GM18519 (cell line): ENCODE measurements around the gene EMSY.
"Not testable (repeated sequence)": the region's sequence is repeated elsewhere in the genome, so short reads cannot be mapped to it uniquely, and the experiment has no call there.

Experiments used
- ATAC-seq: cut with Tn5 transposase; IDR thresholded peaks from one replicate; pipeline ENCODE4 v1.9.1; 2021; ENCODE audit warnings: mild to moderate bottlenecking, moderate library complexity; ENCODE audit not compliant: unreplicated experiment, low FRiP score

EMSY gene

DNA sequence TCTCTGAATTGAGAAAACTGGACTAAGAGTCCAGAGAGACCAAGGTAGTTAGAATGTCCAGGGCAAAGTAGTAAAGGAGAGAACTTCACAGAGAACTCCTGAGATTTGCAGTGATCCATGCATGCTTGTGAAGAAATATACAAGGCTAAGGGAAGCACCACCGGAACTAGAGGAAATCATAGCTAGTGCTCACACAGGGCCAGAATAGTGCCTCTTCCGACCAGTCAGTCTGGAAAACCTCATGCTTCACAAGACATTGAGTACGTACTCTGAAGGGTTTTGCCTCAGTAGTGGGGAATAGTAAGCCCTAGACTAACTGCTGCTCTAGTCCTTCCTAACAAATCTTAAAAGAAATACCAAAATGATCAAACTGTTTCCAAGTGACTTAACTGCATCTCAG lies 117.7 kb downstream of the EMSY start:
- no peak for ATAC-seq

DNA sequence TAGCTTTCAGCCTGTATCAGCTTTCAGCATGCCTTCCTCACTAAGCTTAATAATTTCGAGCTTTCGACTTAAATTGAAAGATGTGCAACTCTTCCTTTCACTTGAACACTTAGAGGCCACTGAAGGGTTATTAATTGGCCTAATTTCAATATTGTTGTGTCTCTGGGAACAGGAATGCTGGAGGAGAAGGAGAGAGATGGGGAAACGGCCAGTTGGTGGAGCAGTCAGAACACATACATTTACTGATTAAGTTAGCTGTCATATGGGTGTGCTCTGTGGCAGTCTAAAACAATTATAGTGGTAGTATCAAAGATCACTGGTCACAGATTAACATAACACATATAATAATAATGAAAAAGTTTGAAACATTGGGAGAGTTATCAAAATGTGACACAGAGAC lies 119.5 kb downstream of the EMSY start:
- no peak for ATAC-seq

GRCh38 chr11:76566811-76567210 lies 122.0 kb downstream of the EMSY start:
- no peak for ATAC-seq

- no peak for ATAC-seq
Measured at GRCh38 chr11:76567261-76567660, 122.4 kb downstream of the EMSY start.

- no peak for ATAC-seq
Measured at GRCh38 chr11:76568139-76568538, 123.3 kb downstream of the EMSY start.

DNA sequence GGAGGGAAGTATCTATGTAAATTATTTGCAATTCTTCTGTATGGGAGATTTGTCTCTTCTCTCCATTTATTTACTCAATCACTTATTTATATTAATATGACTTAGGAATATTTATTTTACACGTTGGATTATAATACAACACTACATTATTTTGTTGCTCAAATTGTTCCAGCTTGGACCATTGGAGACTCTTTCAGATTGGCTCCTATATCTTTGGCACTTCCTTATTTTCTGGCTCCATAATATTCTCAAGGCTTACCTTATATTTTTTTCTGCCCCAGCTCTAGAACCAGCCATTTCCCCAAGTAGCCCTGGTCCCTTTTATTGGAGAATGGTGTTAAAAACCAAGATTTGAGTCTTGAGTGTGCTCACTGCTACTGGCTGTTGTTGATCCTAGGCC lies 123.8 kb downstream of the EMSY start:
- ATAC-seq = no peak

GRCh38 chr11:76572181-76572875 lies 127.5 kb downstream of the EMSY start:
- ATAC-seq = not testable (repeated sequence)

DNA sequence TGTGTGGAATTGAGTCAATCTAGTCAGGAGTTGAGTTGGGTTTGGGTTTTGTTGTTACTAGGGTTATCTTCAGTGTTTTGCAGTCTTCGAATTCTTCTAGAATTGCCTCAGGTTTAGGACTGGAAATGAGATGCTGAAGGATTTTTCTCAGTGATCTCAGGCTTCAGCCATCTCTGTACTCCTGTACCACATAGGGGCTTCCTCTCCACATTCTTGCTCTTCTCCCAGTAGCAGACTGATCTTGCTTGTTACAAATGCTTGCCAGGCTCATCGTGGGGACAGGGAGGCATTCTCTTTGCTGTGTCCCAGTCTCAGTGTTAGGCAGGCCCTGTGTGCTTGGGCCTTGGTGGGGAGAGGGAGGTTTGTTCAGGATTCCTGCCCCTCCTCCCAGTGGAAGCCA lies 129.6 kb downstream of the EMSY start:
- no peak for ATAC-seq

DNA sequence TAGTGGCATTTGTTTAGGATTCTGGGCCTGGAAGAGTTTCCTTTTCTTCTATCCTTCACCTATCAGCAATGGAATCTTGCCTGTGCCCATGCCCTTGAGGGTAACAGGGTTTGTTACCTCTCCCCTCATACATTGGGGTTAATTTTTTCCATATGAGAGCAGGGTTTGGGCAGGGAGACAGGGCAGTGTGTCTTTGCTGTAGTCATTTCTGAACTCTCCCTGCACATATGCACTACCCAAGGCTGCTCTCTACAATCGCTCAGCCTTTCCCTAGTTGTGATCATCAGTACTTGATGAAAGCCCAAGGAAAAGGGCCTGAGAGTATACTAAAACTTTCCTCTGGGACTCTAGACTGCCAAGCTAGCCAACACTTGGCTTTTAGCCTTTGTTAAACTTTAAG lies 130.1 kb downstream of the EMSY start:
- no peak for ATAC-seq

DNA sequence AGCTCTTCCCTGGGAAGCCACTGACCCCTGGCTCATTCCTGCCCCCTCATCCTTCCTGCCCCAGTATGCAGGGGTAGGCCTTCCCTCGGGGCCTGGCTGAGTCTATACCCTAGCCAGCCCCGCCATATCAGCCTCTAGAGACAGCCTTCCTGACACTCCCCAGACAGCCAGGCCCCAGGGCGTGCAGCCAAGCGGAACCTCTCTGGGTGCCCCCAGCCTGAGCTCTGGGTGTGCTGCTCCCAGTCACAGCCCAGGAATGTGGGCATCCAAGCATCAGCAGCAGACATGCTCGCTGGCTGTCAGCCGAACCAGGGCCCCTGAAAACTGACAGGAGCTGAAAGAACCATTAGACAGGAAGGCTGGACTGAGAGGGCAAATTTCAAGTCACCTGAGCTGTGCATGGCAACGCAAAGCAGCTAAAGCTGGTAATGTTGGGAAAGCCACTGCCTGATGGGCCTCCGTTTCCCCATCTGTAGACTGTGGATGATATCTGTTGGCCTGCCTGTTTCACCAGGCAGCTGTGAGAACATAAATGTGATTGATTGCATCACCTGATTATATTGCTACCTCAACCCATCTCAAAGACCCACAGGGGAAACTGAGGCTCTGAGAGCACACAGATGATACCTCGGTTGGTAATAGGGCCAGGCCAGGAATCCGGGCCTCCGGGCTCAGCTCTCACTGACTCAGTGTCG lies 132.6 kb downstream of the EMSY start:
- no peak for ATAC-seq

DNA sequence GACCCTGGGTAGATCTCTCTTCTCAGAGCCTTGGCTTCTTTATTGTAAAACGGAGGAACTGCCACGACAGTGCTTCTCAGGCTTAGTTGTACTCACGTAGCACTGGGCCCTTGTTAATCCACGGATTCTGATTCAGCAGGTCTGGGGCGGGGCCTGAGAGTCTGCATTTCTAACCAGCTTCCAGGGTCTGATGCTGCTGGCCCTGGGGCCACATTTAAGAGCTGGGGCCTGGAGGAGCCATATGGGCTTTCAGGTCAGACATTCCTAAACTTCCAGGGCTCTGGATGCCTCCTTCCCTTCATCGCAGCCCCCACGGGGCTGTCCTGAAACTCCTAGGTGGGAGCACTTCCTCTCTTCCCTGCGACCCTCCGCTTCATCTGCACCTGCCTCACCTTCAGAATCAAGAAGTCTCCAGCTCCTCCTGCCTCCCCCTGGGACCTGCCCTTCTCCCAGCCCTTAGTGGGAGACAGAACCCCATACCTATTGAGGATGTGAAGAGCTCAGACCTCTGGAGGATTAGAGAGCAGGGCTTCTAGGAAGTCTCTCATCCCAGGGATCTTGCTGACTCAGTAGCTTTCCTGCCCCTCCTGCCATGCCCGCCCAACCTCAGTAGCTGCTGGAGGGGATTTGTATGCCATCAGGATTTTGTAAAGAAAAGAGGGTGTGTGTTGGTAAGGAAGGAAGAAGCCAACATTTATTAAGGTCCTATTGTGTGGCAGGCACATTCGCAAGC lies 133.3 kb downstream of the EMSY start:
- no peak for ATAC-seq

GRCh38 chr11:76578654-76579055 lies 133.8 kb downstream of the EMSY start:
- no peak for ATAC-seq

DNA sequence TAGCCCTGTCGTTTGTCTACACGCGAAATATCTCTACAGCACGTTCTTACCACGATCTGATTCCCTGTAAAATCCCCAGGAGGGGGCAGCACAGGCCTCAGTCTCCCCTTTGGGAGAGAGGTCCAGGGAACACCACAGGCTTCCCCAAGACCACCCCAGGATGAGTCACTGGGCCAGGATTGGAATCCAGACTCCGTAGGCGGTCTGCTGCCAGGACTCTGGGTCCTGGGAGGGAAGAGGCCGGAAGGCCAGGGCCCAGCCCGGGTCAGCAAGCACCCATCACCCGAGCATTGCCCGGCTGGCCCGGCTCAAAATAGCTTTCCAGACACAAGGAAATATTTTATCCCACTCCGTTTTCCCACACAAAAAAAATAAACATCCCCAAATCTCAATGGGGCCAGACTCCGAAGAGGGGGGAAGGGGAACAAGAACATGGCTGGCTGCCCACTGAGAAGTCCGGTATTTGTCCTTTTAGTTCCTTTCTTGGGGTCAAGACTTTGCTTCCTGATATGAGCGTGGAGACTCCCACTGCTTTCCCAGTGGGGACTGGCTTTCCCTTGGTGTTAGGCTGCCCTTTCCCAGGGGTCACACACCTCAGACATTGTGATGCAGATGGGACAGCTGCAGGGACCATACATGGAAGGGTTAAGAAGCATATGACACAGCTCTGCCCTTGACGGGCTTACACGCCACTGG lies 134.4 kb downstream of the EMSY start:
- no peak for ATAC-seq

GRCh38 chr11:76579752-76580151 lies 134.9 kb downstream of the EMSY start:
- ATAC-seq = no peak

DNA sequence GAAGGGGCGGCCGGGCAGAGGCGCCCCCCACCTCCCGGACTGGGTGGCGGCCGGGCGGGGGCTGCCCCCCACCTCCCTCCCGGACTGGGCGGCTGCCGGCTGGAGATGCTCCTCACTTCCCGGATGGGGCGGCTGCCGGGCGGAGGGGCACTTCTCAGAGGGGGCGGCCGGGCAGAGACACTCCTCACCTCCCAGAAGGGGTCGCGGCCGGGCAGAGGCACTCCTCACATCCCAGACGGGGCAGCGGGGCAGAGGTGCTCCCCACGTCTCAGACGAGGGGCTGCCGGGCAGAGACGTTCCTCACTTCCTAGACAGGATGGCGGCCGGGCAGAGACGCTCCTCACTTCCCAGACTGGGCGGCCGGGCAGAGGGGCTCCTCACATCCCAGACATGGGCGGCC lies 137.7 kb downstream of the EMSY start:
- not testable (repeated sequence) for ATAC-seq

DNA sequence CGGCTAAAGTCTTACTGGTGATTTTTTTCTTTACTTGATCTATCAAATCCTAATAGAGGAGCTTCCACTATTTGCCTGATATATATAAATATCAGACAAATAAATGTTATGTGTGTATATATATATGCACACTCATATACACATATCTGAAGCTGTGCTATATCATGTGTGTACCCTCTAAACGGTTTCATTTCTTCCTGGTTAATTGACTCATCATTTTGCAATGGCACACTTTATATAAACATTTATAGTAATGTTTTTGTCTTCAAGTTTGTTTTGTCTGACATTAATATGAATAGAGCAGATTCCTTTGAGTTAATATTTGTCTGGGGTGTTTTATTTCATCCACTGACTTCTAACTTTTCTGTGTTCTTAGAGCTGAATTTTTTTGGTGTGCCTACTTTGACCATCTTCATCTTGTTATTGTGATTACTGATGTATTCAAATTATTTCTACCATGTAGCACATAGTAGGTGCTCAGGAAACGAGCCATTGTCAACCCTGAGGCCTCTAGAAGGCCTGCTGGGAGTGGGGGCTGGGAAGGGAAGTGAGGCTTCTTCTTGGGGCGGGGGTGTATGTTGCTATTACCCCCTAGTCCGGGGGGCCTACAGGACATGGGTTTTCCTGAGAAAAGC lies 143.1 kb downstream of the EMSY start:
- no peak for ATAC-seq

GRCh38 chr11:76588455-76589325 lies 143.9 kb downstream of the EMSY start:
- ATAC-seq = no peak

DNA sequence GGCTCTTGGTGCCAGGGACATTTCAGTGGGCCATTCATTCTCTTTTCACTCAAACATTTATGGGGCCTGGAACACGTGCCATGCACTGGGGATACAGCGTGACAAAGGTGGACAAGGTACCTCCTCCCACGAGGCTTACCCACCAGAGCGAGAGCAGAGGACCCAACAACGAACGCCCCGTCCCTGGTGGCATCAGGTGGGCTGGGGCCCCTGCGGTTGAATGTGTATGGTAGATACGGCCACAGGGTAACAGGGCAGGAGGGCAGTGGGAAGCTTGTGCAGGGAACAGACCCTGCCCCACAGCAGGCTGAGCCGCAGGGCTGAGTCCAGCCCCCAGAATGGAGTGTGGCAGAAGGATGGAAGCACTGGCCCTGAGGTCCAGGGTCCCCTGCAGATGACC lies 144.7 kb downstream of the EMSY start:
- no peak for ATAC-seq
